HEK293T (cell line): ENCODE measurements around the gene MERTK.

Source experiments
- BHLHE40 ChIP-seq: fragments of 450-650 bp; IDR thresholded peaks from 2 replicates; pipeline ENCODE4 v1.6.1; 2016; ENCODE audit warnings: mild to moderate bottlenecking, moderate library complexity, borderline replicate concordance
- ELF4 ChIP-seq: fragments of 450-650 bp; IDR thresholded peaks from 2 replicates; pipeline ENCODE4 v1.6.1; 2017; ENCODE audit warnings: antibody characterized with exemption
- FOXA1 ChIP-seq: fragments of 450-650 bp; IDR thresholded peaks from 2 replicates; pipeline ENCODE4 v1.6.1; 2016; ENCODE audit warnings: mild to moderate bottlenecking
- FOXK2 ChIP-seq: fragments of 450-650 bp; IDR thresholded peaks from 2 replicates; pipeline ENCODE4 v1.6.1; 2016; ENCODE audit warnings: mild to moderate bottlenecking
- FOXM1 ChIP-seq: fragments of 450-650 bp; IDR thresholded peaks from 2 replicates; pipeline ENCODE4 v1.6.1; 2017; ENCODE audit warnings: mild to moderate bottlenecking, borderline replicate concordance
- LEF1 ChIP-seq: fragments of 450-650 bp; IDR thresholded peaks from 2 replicates; pipeline ENCODE4 v1.6.1; 2017; ENCODE audit warnings: mild to moderate bottlenecking, borderline replicate concordance
- SP1 ChIP-seq: fragments of 450-650 bp; IDR thresholded peaks from 2 replicates; pipeline ENCODE4 v1.6.1; 2017
- SUZ12 ChIP-seq: fragments of 450-650 bp; IDR thresholded peaks from 2 replicates; pipeline ENCODE4 v1.6.1; 2016; ENCODE audit warnings: mild to moderate bottlenecking
- ZNF384 ChIP-seq: fragments of 450-650 bp; IDR thresholded peaks from 2 replicates; pipeline ENCODE4 v1.6.1; 2016
- TF ChIP-seq, protein P1 (sequence below): fragments of 450-650 bp; IDR thresholded peaks from 2 replicates; pipeline ENCODE4 v1.6.1; 2016

GRCh38 chr2:111981666-111982065 lies 83.3 kb downstream of the MERTK start:
- TF ChIP-seq LEF1 (no peak), BHLHE40 (no peak), FOXA1 (no peak), FOXM1 (no peak), SP1 (no peak), FOXK2 (no peak), ZNF384 (no peak), SUZ12 (no peak), ELF4 (no peak)
- TF ChIP-seq, protein P1, sequence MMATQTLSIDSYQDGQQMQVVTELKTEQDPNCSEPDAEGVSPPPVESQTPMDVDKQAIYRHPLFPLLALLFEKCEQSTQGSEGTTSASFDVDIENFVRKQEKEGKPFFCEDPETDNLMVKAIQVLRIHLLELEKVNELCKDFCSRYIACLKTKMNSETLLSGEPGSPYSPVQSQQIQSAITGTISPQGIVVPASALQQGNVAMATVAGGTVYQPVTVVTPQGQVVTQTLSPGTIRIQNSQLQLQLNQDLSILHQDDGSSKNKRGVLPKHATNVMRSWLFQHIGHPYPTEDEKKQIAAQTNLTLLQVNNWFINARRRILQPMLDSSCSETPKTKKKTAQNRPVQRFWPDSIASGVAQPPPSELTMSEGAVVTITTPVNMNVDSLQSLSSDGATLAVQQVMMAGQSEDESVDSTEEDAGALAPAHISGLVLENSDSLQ: no peak
